ENCODE measurements around the gene PNLIPRP1. TPM values are rescaled to one million over a fixed set of nuclear protein-coding genes. Genes with fewer than 3 reads are reported as not detected.

The PNLIPRP1 gene
- not detected for total RNA-seq
- long read RNA-seq, result 0 reads

DNA sequence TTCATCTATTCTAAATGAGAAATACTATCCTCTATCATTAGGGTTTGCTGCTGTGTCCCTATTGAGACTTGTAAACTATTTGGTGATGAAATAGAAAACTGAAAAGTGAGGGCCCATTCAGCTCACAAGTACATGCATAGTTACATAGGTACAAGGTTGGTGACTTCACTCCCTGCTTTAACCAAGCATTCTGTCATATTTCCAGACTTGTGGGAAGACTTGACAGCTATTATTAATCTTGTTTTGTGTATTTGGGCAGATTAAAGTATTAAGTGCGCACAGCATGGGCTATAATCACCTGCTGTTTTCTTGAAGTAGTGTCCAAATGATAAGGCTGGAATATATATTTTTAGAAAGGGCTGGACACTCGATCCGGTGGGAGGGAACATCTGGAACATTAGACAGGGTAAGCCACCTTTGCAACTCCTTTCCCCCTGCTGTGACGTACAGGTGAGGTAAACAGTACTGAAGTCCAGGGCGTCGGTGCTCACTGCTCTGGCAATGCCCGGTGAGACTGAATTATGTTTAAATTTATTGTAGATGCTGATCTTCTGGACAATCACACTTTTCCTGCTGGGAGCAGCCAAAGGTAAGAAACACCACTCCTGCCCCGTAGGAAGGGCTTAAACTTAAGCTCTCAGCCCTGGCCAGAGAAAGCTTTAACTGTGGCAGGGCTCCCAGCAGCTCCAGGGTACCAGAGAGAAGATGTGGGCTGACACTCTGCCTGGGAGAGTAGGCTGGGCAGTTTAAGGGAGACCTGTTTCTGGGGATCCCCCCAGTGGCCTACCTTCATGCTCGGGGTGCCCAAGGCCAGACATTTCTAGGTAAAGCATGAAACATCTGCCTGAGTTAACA lies at the start of gene PNLIPRP1:
Gene PNLIPRP1 (plus strand): TSS at position 370 of the 855 bp plus-strand sequence. CDS start 171 bp downstream, at position 541.
- no peak for DNase-seq
- intact Hi-C loops (cut with DNase I), result no loop called here
- no peak for ATAC-seq

DNA sequence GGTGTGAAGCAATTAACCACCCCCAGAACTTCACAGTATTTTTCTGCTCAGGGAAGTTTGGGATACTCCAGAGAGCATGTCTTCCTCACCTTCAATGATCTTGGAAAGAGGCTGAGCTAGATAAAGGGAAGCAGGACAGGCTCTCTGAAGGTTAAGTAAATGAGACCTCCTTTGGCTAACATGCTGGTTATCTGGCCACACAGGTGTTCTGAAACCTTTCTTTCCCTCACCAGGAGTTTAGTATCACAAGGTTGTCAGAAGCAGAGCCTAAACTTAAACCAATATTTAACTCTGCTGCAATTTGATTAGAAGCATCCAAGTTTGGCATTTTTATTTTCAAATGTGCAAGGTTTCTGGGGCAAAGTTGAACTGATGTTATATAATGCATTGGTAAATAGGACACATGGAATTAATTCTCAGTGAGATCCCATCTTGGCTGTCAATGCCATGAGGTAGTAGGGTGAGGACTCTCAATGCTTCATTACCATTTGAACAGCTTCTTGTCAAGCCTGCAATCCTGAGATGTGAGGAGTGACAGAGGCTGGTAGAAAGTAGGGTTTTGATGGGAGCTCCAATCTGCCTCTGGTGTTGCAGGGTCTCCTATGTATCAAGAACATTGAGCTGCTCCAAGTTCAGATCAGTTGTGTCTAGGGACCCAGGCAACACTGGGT lies 48.6 kb upstream of the PNLIPRP1 start:
- intact Hi-C loops (cut with DNase I), result no loop called here

DNA sequence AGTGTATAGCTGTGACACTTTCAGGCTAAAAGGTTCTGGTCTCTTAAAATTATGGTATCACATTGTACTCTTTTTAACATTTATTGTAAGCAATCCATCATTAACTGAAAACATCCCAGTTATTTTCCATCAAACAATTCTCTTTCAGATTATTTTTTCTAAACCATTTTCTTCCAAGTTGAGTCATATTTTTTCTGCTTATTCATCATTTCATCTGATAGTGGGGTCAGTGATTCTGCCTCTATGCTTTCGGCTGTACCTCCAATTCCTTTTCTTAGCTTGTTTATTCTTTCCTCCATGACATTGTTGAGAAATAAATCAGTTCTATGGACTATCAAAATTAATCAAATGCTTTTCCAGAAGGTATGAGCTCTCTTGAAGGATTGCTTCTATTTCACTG lies 45.6 kb upstream of the PNLIPRP1 start:
- ATAC-seq (no peak), DNase-seq (no peak)
- intact Hi-C loops (cut with DNase I), result no loop called here

More for the DNA sequence above, 48.6 kb upstream of the PNLIPRP1 start:
- DNase-seq (no peak), ATAC-seq (no peak)

DNA sequence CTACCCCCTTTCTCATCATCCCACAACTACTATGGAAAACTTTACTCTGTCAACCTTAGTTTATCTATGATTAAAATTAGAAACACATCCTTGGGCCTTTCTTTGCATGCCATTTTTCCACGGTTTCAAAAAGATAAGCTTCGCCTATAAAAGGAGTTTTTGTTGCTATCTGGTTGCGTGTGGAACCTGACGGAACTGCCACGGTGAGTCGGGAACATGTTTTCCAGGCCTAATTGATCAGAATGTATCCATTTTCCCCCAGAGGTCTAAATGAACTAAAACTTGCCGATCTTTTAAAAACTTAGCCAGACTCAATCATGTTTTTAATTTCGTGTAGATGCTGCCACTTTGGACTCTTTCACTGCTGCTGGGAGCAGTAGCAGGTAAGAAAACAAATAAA lies 45.0 kb upstream of the PNLIPRP1 start, which contains the start of gene PNLIP:
Gene PNLIP (plus strand): TSS at position 176 of the 400 bp plus-strand sequence. CDS start 162 bp downstream, at position 338.
- DNase-seq (no peak), ATAC-seq (no peak)
- intact Hi-C loops (cut with DNase I), result no loop called here

DNA sequence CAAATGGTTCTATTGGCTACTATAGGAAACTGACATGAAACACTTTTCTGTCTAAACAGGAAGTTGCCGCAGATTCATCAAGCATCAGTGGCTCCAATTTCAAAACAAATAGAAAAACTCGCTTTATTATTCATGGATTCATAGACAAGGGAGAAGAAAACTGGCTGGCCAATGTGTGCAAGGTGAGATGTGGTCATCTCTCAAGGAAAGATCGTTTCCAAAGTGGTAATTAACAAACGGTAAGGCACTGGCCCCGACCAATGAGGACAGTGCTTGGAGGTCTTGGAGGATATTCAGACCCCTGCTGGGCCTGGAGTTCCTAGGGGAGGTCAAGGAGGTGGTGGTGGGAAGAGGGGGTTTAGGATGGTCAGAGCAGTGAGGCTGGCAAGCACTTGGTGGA lies 42.5 kb upstream of the PNLIPRP1 start:
- intact Hi-C loops (cut with DNase I), result no loop called here
- ATAC-seq (no peak), DNase-seq (no peak)

DNA sequence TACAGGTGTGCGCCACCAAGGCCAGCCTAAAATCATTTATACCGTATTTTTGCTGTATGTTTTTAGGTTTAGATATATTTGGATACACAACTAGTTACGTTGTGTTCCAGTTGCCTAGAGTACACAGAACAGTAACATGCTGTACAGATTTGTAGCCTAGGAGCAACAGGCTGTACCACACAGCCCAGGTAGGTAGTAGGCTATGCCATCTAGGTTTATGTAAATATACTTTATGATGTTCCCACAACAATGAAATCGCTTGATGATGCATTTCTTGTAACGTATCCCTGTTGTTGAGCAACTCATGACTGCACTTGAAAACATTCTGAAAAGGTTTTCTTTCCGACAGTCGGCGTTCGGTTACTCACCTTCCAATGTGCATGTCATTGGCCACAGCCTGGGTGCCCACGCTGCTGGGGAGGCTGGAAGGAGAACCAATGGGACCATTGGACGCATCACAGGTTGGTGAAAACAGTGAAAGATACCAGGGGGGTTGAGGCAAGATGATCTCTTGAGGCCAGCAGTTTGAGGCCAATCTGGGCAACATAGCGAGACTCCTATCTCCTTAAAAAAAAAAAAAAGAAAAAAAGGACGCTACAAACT lies 37.3 kb upstream of the PNLIPRP1 start:
- intact Hi-C loops (cut with DNase I), result no loop called here
- no peak for DNase-seq
- no peak for ATAC-seq

DNA sequence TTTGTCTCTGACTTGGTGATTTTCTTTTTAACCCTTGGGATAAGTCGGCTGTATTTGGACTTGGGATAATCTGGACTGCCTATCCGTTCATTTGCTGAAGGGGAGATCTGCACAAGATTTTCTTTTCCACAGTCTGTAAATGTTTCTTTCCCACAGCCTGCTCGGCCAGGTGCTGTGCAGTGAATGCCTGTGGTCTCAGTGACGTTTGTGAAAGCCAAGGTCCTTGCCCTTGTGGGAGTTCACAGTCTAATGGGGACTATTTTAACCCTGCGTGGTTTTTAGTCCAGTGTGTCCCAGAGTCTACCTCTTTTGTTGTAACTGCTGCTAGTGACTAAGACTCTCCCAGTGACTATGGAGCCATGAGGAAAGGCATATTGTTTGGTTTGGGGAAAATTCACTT lies 36.1 kb upstream of the PNLIPRP1 start:
- intact Hi-C loops (cut with DNase I), result no loop called here
- no peak for ATAC-seq

DNA sequence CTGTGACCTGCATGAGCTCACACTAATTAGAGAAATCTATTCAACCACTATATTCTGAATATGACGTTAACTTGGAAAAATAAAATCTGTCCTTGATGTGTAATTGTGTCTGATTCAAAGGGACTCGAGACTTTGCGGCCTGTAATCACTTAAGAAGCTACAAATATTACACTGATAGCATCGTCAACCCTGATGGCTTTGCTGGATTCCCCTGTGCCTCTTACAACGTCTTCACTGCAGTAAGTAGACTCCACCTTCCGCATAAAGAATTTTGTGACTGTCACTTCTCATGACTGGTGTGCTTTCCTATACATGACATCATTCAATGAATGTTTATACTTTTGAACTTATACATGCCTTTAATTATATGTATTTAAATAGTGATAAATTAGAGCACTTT lies 34.9 kb upstream of the PNLIPRP1 start:
- ATAC-seq (no peak), DNase-seq (no peak)
- intact Hi-C loops (cut with DNase I), result no loop called here

More for the DNA sequence above, 36.1 kb upstream of the PNLIPRP1 start:
- no peak for DNase-seq

DNA sequence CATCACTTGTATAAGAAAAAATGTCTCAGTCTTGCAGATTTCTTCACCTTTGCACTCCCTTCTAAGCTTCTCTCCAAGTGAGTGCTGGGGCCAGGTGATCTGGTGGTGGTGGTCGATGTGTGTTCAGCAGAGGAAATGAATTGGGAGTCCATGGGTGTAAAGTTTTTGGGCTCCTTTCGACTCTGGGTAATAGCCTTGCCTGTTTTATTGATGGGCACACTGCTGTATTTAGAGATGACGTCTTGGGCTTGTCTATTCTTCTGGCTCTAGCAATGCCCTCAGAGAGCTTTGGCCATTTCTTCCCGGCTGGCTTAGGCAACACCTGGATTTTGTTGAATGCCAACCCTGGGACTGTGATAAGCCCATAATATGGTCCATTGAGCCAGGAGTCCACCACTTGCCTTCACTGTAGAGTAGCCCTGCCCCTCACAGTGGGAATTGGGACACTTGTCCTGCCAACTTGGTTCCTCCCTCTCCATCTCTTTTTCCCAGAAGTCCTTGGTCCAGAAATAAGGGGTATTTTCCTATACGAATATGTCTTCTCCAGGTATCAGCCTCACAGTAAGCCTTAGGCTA lies 33.4 kb upstream of the PNLIPRP1 start:
- intact Hi-C loops (cut with DNase I), result no loop called here
- ATAC-seq, result no peak
- no peak for DNase-seq

DNA sequence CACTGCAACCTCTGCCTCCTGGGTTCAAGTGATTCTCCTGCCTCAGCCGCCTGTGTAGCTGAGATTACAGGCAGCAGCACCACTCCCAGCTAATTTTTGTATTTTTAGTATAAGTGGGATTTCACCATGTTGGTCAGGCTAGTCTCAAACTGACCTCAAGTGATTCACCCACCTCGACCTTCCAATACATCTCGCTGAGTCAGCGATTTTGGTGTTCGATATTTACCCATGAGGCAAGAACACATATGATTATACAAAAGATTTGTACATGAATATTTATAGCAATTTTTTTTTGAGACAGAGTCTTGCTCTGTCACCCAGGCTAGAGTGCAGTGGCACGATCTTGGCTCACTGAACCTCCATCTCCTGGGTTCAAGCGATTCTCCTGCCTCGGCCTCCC lies 25.2 kb upstream of the PNLIPRP1 start:
- ATAC-seq (no peak), DNase-seq (no peak)
- intact Hi-C loops (cut with DNase I), result no loop called here

DNA sequence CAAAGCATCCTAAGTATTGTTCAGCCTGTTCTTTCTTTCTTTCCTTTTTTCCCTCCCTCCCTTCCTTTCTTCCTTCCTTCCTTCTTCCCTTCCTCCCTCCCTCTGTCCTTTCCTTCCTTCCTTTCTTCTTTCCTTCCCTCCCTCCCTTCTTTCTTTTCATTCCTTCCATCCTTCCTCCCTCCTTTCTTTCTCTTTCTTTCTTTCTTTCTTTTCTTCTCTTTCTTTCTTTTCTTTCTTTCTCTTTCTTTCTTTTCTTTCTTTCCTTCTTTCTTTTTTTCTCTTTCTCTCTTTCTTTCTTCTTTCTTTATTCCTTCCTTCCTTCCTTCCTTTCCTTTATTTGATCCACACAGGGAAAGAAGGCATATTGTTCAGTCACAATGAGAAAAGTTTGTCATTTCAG lies 23.8 kb upstream of the PNLIPRP1 start:
- no peak for ATAC-seq
- intact Hi-C loops (cut with DNase I), result no loop called here
- no peak for DNase-seq

DNA sequence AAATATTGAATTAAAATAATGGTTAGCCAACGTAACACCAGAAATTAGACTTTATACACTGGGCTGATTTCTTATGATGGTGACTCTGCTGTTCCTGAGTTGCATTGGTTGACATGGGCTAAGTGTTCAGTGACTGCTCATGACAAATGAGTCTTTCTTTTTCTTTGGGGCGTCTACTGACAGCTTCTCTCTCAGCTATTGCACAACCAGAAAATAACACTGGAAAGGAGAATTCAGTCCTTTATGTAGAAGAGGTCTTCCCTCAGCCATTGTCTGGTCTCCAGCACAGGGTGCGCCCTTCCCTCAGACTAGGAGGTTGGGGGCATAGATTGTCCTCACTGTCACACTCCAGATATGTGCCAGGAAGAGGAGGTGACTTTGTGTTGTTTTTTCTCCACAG lies 23.4 kb upstream of the PNLIPRP1 start:
- DNase-seq (no peak), ATAC-seq (no peak)
- intact Hi-C loops (cut with DNase I), result no loop called here

DNA sequence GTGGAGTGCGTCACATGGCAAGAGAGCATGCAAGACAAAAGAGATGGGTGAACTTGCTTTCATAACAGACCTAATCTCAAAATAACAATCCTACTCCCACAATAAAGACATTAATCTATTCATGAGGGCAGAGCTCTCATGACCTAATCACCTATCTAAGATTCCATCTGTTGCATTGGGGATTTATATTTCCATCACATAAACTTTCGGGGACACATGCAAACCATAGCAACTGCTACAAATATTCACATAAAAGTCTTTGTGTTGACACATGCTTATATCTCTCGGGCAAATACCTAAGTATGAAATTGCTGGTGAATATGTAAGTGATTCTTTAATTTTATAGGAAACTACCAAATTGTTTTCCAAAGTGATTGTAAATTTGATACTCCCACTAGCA lies 16.0 kb upstream of the PNLIPRP1 start:
- intact Hi-C loops (cut with DNase I), result no loop called here
- no peak for ATAC-seq
- no peak for DNase-seq

DNA sequence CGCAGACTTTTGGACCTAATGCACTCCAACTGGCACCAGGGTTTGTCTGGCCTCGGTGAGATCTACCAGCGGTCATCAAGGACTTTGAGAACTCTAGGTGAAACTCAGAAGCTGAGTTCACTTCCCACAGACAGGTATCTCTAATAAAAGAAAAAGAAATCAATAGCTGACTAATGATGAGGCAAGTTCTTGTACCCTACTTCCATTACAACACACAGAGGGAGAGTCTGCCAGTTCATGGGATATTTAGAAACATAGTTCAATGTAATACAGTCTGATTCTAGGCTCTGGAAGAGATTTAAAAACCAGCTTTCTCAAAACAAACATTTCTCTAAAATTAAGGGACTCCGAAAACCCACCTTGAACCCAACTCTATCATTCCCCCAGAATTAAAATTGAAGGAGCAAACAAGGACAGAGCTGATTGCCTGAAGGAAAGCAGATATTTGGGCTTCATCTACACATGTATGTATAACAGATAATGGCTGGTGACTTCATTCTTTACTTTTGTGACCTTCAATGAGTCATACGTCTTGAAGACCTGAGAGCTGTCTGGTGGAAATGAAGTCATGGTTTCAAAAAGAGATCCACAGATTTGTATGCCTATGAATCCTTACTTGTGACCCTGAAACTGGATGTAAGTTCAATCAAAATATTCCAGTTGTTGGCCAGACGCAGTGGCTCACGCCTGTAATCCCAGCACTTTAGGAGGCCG lies 2.7 kb upstream of the PNLIPRP1 start:
- intact Hi-C loops (cut with DNase I), result no loop called here
- ATAC-seq (no peak), DNase-seq (no peak)

DNA sequence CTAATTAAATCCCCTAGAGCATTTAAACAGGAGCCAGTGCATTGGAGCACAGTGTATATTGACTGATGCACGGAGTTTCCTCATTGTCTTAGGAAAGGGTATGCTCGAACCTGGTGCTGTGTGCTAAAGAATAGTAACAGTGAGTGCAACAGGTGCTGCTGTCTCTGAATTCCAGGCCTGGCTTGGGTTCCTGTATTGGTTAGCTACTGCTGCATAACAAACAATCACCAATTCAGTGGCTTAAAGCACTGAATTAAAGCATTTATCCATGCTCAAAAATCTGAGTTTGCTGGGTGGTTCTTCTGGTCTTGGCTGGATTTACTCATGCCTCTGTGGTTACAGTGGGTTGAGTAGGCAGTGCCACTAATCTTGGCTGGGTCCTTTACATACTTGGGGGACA lies 1.8 kb upstream of the PNLIPRP1 start:
- ATAC-seq, result no peak
- intact Hi-C loops (cut with DNase I), result no loop called here

DNA sequence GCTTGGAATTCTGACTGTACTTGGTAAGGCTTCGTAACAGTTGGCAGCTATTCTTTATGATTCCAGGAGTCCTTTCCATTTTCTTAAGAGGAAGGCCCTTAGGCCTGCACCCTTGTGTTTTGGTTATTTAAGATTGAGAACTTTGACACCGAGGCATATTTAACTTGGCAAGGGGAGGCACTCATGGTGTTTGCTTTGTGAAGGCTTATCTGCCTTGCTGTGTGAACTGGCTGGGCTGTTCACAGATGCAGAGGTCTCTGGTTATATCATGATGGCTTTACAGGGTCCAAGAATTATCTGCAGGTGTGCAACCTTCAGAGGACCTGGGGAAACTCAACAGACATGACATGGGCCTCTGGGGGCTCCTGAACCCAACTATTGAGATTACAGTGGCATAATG lies 833 bp upstream of the PNLIPRP1 start:
- ATAC-seq (no peak), DNase-seq (no peak)
- intact Hi-C loops (cut with DNase I), result no loop called here

More for the DNA sequence above, 1.8 kb upstream of the PNLIPRP1 start:
- no peak for DNase-seq

DNA sequence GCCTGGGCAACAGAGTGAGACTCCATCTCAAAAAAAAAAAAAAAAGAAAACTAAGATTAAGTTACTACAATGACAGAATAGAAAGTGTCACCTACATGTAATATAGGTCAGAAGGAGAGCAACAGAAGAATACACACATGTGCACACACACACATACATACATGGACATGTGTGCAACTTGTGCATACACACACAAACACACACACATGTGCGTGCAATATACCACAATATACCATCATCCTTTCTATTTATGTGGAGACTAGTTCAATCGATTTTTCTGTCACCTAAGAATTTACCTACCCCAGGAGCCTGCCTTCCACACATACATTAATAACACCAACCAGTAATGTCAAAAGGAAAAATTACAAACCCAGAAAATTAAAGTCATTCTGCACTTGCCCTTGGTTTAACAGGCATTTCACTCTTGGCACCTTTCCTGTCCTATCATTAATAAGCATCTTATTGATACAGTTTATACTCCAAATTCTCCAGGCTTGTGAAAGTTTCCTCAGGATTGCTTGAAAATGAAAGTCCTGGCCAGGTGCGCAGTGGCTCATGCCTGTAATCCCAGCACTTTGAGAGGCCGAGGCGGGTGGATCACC lies 2.5 kb downstream of the PNLIPRP1 start:
- intact Hi-C loops (cut with DNase I), result no loop called here
- DNase-seq, result no peak
- ATAC-seq, result no peak

DNA sequence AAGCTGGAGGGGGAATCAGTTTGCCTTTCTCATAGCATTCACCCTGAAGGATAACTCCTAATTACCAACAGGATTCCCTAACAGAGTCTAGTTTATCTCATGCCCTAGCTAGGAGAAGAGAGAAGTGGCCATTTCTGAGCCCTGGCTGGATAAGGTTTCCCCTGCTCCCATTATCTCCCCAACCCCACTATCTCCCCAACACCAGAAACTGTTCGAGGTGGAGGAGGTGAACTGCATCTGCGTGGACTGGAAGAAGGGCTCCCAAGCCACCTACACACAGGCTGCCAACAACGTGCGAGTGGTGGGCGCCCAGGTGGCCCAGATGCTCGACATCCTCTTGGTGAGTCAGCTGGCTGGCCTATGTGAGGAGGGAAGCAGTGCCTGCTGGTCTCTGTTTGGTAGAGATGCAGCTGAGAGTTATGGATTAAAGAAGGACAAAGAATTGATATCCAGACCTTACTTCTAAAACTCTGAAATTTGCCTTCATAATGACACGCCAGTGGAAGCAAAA lies 3.8 kb downstream of the PNLIPRP1 start:
- no peak for ATAC-seq
- intact Hi-C loops (cut with DNase I), result no loop called here

DNA sequence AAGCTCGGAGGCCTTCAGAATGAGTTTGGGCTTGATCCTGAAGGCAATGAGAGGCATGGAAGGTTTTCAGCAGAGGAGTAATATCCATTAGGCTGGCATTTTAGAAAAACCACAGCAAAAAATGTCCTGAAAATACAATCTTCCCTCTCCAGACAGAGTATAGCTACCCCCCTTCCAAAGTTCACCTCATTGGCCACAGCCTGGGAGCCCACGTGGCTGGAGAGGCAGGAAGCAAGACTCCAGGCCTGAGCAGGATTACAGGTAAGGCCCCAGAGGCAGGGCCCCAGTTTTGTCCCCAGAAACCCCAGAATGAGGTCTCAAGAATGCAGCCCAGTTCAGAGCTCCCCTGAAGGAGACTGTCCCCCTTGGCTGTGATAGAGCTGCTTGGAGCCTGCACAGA lies 5.3 kb downstream of the PNLIPRP1 start:
- ATAC-seq (no peak), DNase-seq (no peak)
- intact Hi-C loops (cut with DNase I), result no loop called here

More for the DNA sequence above, 3.8 kb downstream of the PNLIPRP1 start:
- no peak for DNase-seq

Measured in left cardiac atrium (tissue), 4 donors.